ENCODE results near the gene SRP54. TPM values are rescaled to one million over a fixed set of nuclear protein-coding genes. Genes with fewer than 3 reads are reported as not detected.

Gene SRP54
- polyA plus RNA-seq, 2 donors: 17.1 to 29.7 TPM

DNA sequence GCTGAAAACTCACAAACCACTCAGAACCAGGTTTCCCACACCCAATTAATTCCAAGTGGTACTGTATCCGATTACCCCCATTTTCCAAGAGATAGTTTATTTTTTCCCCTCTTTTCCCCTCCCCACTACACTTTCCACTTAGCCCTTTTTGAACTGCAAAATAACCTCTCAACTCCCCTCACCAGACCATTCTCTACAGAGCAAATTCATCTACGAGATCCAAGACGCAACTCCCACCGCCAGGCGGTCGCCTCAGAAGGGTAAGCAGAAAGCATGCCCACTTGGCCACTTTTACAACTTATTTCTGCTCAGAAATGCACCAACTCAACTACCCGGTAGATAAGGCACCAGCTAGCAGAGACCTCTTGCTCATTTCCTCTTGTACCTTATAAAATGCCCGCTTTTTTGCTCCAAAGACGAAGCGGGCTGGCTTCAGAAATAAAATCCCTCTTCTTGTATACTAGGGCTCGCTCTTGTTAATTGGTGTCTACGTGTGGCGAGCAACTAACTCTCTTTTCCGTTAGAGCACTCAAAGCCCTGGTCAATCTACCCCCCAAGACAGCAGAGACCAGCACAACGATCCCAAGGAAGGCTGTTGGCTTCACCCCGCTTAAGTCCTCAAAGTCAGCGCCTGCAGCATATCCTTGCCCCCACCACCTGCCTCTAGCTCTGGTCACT lies 910 bp upstream of the SRP54 start:
- peak overlapping the region; percentile 95 to 97 for H3K27ac ChIP-seq (ENCODE audit: low read depth in 2 of 2, low read length in 1 of 2)
- no peaks in the 10 kb centered on the region for H3K4me1 ChIP-seq (ENCODE audit: control insufficient read depth in 2 of 2, insufficient read depth in 2 of 2, low read length in 1 of 2)
- WGBS, 2 donors: 0% methylated on average over 17 of the region's 17 CpGs
- no peaks in the 10 kb centered on the region for H3K27me3 ChIP-seq (ENCODE audit: control insufficient read depth in 1 of 2, insufficient read depth in 2 of 2, low read length in 2 of 2)
- H3K4me3 ChIP-seq (ENCODE audit: low read depth in 1 of 2, low read length in 2 of 2): peak overlapping the region; percentile 75 to 89
- no peaks in the 10 kb centered on the region for H3K9me3 ChIP-seq (ENCODE audit: control insufficient read depth in 2 of 2, insufficient read depth in 1 of 2, low read depth in 1 of 2, low read length in 1 of 2)
- no peaks in the 10 kb centered on the region for H3K36me3 ChIP-seq (ENCODE audit: control insufficient read depth in 2 of 2, insufficient read depth in 2 of 2, low read length in 1 of 2)

DNA sequence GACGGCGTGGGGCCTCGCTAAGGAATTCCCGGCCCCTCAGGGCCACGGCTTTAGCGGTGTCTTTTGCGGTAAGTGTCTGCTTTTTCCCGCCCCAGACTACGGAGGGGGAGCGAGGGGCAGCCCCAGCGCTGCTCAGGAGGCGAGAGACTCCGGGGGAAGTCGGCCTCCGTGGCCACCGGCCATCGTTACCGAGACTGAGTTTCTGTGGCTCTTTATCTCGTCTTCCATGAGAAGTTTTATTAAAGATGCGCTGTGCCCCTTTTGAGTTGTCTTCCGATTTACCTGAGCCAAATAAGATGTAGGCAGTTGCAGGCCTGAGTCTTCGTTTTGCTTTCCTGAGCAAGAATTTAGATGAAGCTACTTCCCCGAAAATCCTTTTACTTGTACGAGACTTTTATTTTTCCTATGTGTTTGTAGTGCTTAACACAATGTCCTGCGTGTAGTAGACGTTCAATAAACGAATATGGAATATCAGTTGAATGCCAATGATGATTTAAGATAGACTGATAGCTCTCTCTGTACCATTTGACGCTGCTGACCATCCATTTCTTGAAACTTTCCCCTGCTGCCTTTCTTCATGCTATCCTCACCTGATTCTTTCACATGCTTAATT lies 462 bp downstream of the SRP54 start:
- WGBS, 2 donors: 1% methylated on average over 28 of the region's 28 CpGs
- H3K4me1 ChIP-seq (ENCODE audit: control insufficient read depth in 2 of 2, insufficient read depth in 2 of 2, low read length in 1 of 2): no peaks in the 10 kb centered on the region
- H3K27me3 ChIP-seq (ENCODE audit: control insufficient read depth in 1 of 2, insufficient read depth in 2 of 2, low read length in 2 of 2): no peaks in the 10 kb centered on the region
- no peaks in the 10 kb centered on the region for H3K9me3 ChIP-seq (ENCODE audit: control insufficient read depth in 2 of 2, insufficient read depth in 1 of 2, low read depth in 1 of 2, low read length in 1 of 2)
- H3K4me3 ChIP-seq (ENCODE audit: low read depth in 1 of 2, low read length in 2 of 2): peak overlapping the region; percentile 75 to 89
- H3K36me3 ChIP-seq (ENCODE audit: control insufficient read depth in 2 of 2, insufficient read depth in 2 of 2, low read length in 1 of 2): no peaks in the 10 kb centered on the region
- peak overlapping the region; percentile 95 to 97 for H3K27ac ChIP-seq (ENCODE audit: low read depth in 2 of 2, low read length in 1 of 2)

DNA sequence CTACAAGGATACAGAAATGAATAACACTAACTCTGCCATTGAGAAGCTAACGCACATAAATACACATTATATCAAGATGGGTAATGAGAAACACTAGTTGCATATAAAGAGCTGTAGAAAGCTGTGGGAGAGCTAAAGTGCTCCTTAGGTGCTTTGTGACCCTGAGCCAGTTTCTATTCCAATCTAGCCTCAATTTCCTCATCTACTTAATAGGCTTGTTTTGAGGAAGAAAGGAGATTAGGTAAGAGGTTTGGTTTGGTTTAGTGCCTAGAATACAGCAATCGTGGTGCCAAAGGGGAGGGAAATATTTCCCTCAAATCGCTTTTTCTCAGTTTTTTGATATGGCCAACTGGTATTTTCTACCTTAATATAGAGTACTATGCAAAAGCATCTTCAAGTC lies 994 bp downstream of the SRP54 start:
- no peaks in the 10 kb centered on the region for H3K4me1 ChIP-seq (ENCODE audit: control insufficient read depth in 2 of 2, insufficient read depth in 2 of 2, low read length in 1 of 2)
- H3K36me3 ChIP-seq (ENCODE audit: control insufficient read depth in 2 of 2, insufficient read depth in 2 of 2, low read length in 1 of 2): no peaks in the 10 kb centered on the region
- H3K4me3 ChIP-seq (ENCODE audit: low read depth in 1 of 2, low read length in 2 of 2): peak overlapping the region in 1 of 2 donors; percentile 89
- no peaks in the 10 kb centered on the region for H3K9me3 ChIP-seq (ENCODE audit: control insufficient read depth in 2 of 2, insufficient read depth in 1 of 2, low read depth in 1 of 2, low read length in 1 of 2)
- 42 to 46% methylated on average over 3 of the region's 3 CpGs for WGBS, 2 donors
- no peak overlapping the region for H3K27ac ChIP-seq (ENCODE audit: low read depth in 2 of 2, low read length in 1 of 2)
- no peaks in the 10 kb centered on the region for H3K27me3 ChIP-seq (ENCODE audit: control insufficient read depth in 1 of 2, insufficient read depth in 2 of 2, low read length in 2 of 2)

DNA sequence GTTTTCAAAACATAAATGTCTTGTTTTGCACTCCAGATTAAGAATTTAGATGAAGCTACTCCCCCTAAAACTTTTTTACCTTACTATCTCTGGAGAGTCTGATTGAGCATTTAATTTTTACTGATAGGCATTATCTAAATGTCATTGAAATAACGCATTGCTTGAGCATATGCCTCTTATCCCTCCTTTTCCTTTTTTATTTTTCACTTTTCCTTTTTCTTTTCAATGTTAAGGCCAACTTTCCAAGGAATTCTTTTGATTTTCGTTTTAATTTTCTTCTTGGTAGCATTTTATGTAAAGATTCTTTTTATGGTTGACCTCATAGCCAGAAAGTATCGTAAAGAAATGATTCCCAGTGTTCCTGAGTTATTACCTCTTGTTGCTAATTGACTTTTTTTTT lies 2.9 kb downstream of the SRP54 start:
- Histone ChIP-seq H3K36me3 (ENCODE audit: control insufficient read depth in 2 of 2, insufficient read depth in 2 of 2, low read length in 1 of 2) (no peaks in the 10 kb centered on the region), H3K4me1 (ENCODE audit: control insufficient read depth in 2 of 2, insufficient read depth in 2 of 2, low read length in 1 of 2) (no peaks in the 10 kb centered on the region), H3K9me3 (ENCODE audit: control insufficient read depth in 2 of 2, insufficient read depth in 1 of 2, low read depth in 1 of 2, low read length in 1 of 2) (no peaks in the 10 kb centered on the region), H3K27ac (ENCODE audit: low read depth in 2 of 2, low read length in 1 of 2) (no peak overlapping the region), H3K4me3 (ENCODE audit: low read depth in 1 of 2, low read length in 2 of 2) (no peak overlapping the region), H3K27me3 (ENCODE audit: control insufficient read depth in 1 of 2, insufficient read depth in 2 of 2, low read length in 2 of 2) (no peaks in the 10 kb centered on the region)
- WGBS, 2 donors: 81 to 92% methylated on average over 3 of the region's 3 CpGs

DNA sequence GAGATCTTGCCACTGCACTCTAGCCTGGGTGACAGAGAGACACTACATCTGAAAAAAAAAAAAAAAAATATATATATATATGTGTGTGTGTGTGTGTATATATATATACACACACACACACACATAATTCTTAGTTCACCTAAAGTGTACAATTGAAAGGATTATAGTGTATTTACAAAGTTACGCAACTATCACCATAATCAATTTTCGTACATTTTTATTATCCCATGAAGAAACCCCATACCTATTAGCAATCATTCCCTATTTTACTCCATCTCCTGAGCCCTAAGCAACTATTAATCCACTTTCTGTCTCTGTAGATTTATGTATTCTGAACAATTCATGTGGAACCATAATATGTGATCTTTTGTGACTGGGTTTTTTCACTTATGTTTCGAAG lies 4.4 kb downstream of the SRP54 start:
- H3K27ac ChIP-seq (ENCODE audit: low read depth in 2 of 2, low read length in 1 of 2): no peak overlapping the region
- no peaks in the 10 kb centered on the region for H3K36me3 ChIP-seq (ENCODE audit: control insufficient read depth in 2 of 2, insufficient read depth in 2 of 2, low read length in 1 of 2)
- no peaks in the 10 kb centered on the region for H3K9me3 ChIP-seq (ENCODE audit: control insufficient read depth in 2 of 2, insufficient read depth in 1 of 2, low read depth in 1 of 2, low read length in 1 of 2)
- H3K27me3 ChIP-seq (ENCODE audit: control insufficient read depth in 1 of 2, insufficient read depth in 2 of 2, low read length in 2 of 2): no peaks in the 10 kb centered on the region
- 70 to 73% methylated on average over 3 of the region's 3 CpGs for WGBS, 2 donors
- H3K4me3 ChIP-seq (ENCODE audit: low read depth in 1 of 2, low read length in 2 of 2): no peak overlapping the region
- H3K4me1 ChIP-seq (ENCODE audit: control insufficient read depth in 2 of 2, insufficient read depth in 2 of 2, low read length in 1 of 2): no peaks in the 10 kb centered on the region

DNA sequence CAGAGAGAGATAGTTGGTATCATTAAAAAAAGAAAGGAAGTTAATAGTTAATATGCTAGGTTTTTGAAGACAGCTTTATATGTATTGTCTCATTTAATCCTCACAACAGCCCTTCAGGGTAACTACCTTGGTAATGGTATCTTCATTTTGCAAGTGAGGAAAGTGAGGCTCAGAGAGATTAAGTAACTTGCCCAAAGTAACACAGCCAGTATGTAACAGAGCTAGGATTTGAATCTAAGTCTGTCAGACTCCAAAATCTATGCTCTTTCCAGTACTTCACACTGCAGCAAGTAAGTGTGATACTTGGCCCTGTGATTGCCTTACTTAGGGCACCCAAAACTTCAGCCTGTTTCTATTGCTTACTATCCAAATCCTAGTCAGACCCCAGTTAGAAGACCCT lies 7.0 kb downstream of the SRP54 start:
- H3K36me3 ChIP-seq (ENCODE audit: control insufficient read depth in 2 of 2, insufficient read depth in 2 of 2, low read length in 1 of 2): no peaks in the 10 kb centered on the region
- no peaks in the 10 kb centered on the region for H3K4me1 ChIP-seq (ENCODE audit: control insufficient read depth in 2 of 2, insufficient read depth in 2 of 2, low read length in 1 of 2)

DNA sequence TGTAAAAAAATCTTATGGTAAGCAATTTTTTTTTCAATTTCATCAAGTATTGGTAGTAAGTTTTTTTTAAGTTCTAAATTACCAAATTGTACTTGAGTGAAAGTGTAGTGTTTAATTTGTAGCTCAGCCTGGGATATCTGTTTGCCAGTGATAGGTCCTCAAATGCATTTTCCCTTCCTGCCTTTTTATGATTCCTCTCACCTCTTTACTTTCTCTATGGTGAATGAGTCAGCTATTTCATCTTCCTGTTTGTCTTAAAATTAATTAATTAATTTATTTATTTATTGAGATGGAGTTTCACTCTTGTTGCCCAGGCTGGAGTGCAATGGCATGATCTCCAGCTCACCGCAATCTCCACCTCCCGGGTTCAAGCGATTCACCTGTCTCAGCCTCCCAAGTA lies 10.6 kb downstream of the SRP54 start:
- Histone ChIP-seq H3K9me3 (ENCODE audit: control insufficient read depth in 2 of 2, insufficient read depth in 1 of 2, low read depth in 1 of 2, low read length in 1 of 2) (no peaks in the 10 kb centered on the region), H3K4me1 (ENCODE audit: control insufficient read depth in 2 of 2, insufficient read depth in 2 of 2, low read length in 1 of 2) (no peaks in the 10 kb centered on the region), H3K36me3 (ENCODE audit: control insufficient read depth in 2 of 2, insufficient read depth in 2 of 2, low read length in 1 of 2) (no peaks in the 10 kb centered on the region), H3K27ac (ENCODE audit: low read depth in 2 of 2, low read length in 1 of 2) (no peak overlapping the region), H3K4me3 (ENCODE audit: low read depth in 1 of 2, low read length in 2 of 2) (no peak overlapping the region), H3K27me3 (ENCODE audit: control insufficient read depth in 1 of 2, insufficient read depth in 2 of 2, low read length in 2 of 2) (no peaks in the 10 kb centered on the region)
- 99 to 100% methylated on average over 3 of the region's 3 CpGs for WGBS, 2 donors

More for the DNA sequence above, 7.0 kb downstream of the SRP54 start:
- Histone ChIP-seq H3K9me3 (ENCODE audit: control insufficient read depth in 2 of 2, insufficient read depth in 1 of 2, low read depth in 1 of 2, low read length in 1 of 2) (no peaks in the 10 kb centered on the region), H3K4me3 (ENCODE audit: low read depth in 1 of 2, low read length in 2 of 2) (no peak overlapping the region), H3K27me3 (ENCODE audit: control insufficient read depth in 1 of 2, insufficient read depth in 2 of 2, low read length in 2 of 2) (no peaks in the 10 kb centered on the region), H3K27ac (ENCODE audit: low read depth in 2 of 2, low read length in 1 of 2) (no peak overlapping the region)

DNA sequence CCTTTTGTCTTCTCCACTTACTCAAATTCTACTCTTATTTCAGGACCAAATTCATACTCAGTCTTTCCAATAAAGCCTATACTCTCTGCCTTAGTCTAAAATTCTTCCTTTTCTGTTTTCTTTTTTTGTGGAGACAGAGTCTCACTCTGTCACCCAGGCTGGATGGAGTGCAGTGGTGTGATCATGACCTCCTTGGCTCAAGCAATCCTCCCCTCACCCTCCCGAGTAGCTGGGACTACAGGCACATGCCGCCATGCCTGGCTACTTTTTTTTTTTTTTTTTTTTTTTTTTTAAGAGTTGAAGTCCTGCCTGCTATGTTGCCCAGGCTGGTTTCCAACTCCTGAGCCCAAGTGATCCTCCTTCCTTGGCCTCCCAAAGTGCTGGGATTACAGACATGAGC lies 11.9 kb downstream of the SRP54 start:
- Histone ChIP-seq H3K27ac (ENCODE audit: low read depth in 2 of 2, low read length in 1 of 2) (no peak overlapping the region), H3K9me3 (ENCODE audit: control insufficient read depth in 2 of 2, insufficient read depth in 1 of 2, low read depth in 1 of 2, low read length in 1 of 2) (no peaks in the 10 kb centered on the region), H3K4me3 (ENCODE audit: low read depth in 1 of 2, low read length in 2 of 2) (no peak overlapping the region), H3K27me3 (ENCODE audit: control insufficient read depth in 1 of 2, insufficient read depth in 2 of 2, low read length in 2 of 2) (no peaks in the 10 kb centered on the region), H3K36me3 (ENCODE audit: control insufficient read depth in 2 of 2, insufficient read depth in 2 of 2, low read length in 1 of 2) (no peaks in the 10 kb centered on the region), H3K4me1 (ENCODE audit: control insufficient read depth in 2 of 2, insufficient read depth in 2 of 2, low read length in 1 of 2) (no peaks in the 10 kb centered on the region)
- WGBS, 2 donors: 71 to 96% methylated on average over 2 of the region's 2 CpGs

DNA sequence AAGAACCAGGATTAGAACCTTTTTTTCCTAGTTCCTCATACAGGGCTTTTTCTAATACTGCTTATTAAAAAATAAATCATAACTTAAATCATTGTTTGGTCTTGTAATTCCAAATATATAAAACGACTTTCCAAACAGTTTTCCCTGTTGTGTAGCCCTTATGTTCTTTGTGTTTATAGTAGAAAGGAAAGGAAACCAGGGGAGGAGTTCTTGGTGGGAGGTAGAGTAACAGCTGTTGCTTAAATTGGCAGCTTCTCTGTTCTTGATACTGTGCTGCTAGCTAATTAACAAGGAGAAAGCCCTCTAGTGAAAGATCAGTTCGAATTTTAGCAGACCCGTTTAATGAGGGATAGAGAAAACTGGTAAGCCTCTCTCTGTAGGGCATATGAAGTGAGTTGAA lies 15.0 kb downstream of the SRP54 start:
- H3K36me3 ChIP-seq (ENCODE audit: control insufficient read depth in 2 of 2, insufficient read depth in 2 of 2, low read length in 1 of 2): no peaks in the 10 kb centered on the region
- no peak overlapping the region for H3K4me3 ChIP-seq (ENCODE audit: low read depth in 1 of 2, low read length in 2 of 2)
- WGBS, 2 donors: 44 to 45% methylated on average over 3 of the region's 3 CpGs

DNA sequence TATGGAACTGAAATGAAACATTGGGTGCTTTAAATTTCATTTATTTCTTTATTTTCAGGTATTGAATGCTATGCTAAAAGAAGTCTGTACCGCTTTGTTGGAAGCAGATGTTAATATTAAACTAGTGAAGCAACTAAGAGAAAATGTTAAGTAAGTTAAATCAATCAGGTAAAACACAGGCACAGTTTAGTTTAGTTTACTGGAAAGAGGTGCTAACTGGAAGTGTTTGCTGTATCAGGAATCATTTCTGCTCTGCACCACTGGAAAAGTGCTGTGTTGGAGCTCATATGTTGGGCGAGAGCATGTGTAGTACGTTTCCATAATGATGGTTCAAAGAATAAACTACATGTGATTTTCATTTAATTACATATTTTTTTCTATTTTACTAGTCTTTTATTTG lies 16.7 kb downstream of the SRP54 start:
- Histone ChIP-seq H3K27ac (ENCODE audit: low read depth in 2 of 2, low read length in 1 of 2) (no peak overlapping the region), H3K9me3 (ENCODE audit: control insufficient read depth in 2 of 2, insufficient read depth in 1 of 2, low read depth in 1 of 2, low read length in 1 of 2) (no peaks in the 10 kb centered on the region), H3K36me3 (ENCODE audit: control insufficient read depth in 2 of 2, insufficient read depth in 2 of 2, low read length in 1 of 2) (no peaks in the 10 kb centered on the region), H3K4me1 (ENCODE audit: control insufficient read depth in 2 of 2, insufficient read depth in 2 of 2, low read length in 1 of 2) (no peaks in the 10 kb centered on the region), H3K4me3 (ENCODE audit: low read depth in 1 of 2, low read length in 2 of 2) (no peak overlapping the region), H3K27me3 (ENCODE audit: control insufficient read depth in 1 of 2, insufficient read depth in 2 of 2, low read length in 2 of 2) (no peaks in the 10 kb centered on the region)
- 91 to 93% methylated on average over 3 of the region's 3 CpGs for WGBS, 2 donors

More for the DNA sequence above, 15.0 kb downstream of the SRP54 start:
- Histone ChIP-seq H3K27ac (ENCODE audit: low read depth in 2 of 2, low read length in 1 of 2) (no peak overlapping the region), H3K4me1 (ENCODE audit: control insufficient read depth in 2 of 2, insufficient read depth in 2 of 2, low read length in 1 of 2) (no peaks in the 10 kb centered on the region), H3K27me3 (ENCODE audit: control insufficient read depth in 1 of 2, insufficient read depth in 2 of 2, low read length in 2 of 2) (no peaks in the 10 kb centered on the region), H3K9me3 (ENCODE audit: control insufficient read depth in 2 of 2, insufficient read depth in 1 of 2, low read depth in 1 of 2, low read length in 1 of 2) (no peaks in the 10 kb centered on the region)
